HG03097 (cell line): ENCODE results near the gene NFKBIZ.
"Not testable (repeated sequence)": the region's sequence is repeated elsewhere in the genome, so short reads cannot be mapped to it uniquely, and the experiment has no call there.

Experiments used
- ATAC-seq: cut with Tn5 transposase; IDR thresholded peaks from one replicate; pipeline ENCODE4 v1.9.1; 2021; ENCODE audit not compliant: unreplicated experiment, low FRiP score

NFKBIZ gene

GRCh38 chr3:101849714-101850245 is 466 bp downstream of the NFKBIZ start:
- peak; percentile 26 for ATAC-seq

GRCh38 chr3:101850246-101851051 is 1.1 kb downstream of the NFKBIZ start:
- ATAC-seq, result no peak

GRCh38 chr3:101851072-101851770 is 1.9 kb downstream of the NFKBIZ start:
- ATAC-seq, result no peak

GRCh38 chr3:101851850-101852714 is 2.8 kb downstream of the NFKBIZ start:
- no peak for ATAC-seq

GRCh38 chr3:101852983-101853840 is 3.9 kb downstream of the NFKBIZ start:
- no peak for ATAC-seq

- no peak for ATAC-seq
These were observed 4.7 kb downstream of the NFKBIZ start for GRCh38 chr3:101853982-101854381.

GRCh38 chr3:101854608-101855304 is 5.4 kb downstream of the NFKBIZ start:
- no peak for ATAC-seq

GRCh38 chr3:101857301-101857741 is 8.0 kb downstream of the NFKBIZ start:
- no peak for ATAC-seq

GRCh38 chr3:101858464-101859030 is 9.2 kb downstream of the NFKBIZ start:
- ATAC-seq, result no peak

- ATAC-seq, result no peak
These were observed 10.7 kb downstream of the NFKBIZ start for GRCh38 chr3:101859882-101860448.

- no peak for ATAC-seq
These were observed 12.0 kb downstream of the NFKBIZ start for GRCh38 chr3:101861212-101861788.

GRCh38 chr3:101861789-101862415 is 12.6 kb downstream of the NFKBIZ start:
- ATAC-seq, result no peak

GRCh38 chr3:101862416-101863165 is 13.3 kb downstream of the NFKBIZ start:
- no peak for ATAC-seq

- ATAC-seq, result not testable (repeated sequence)
These were observed 15.6 kb downstream of the NFKBIZ start for GRCh38 chr3:101864926-101865325.

GRCh38 chr3:101865751-101866509 is 16.6 kb downstream of the NFKBIZ start:
- ATAC-seq, result no peak

- no peak for ATAC-seq
These were observed 18.2 kb downstream of the NFKBIZ start for GRCh38 chr3:101867511-101867910.
